ENCODE measurements around the gene CHD1.

DNA sequence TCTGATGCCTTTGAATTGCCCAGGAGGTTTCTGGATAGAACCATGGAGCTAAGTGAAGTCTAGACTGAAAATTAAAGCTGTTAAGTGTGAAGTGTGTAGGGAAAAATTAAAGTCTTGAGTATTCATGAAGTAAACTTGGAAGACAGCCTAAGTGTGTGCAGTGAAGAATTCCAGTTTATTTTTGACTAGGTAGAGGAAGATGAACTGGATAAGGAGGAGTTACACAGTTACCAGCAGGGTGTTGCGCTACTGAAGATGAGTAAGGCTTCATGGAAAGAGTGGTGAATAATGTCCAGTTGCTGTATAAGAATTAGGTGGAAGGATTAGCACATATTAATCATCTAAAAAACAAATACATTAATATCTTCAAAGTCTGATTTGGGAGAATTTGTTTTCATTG is 5.7 kb upstream of the CHD1 start:
- no peak for TF ChIP-seq POLR2AphosphoS5 (IDR thresholded peaks at IDR 0.05)
- TF ChIP-seq, protein P1, sequence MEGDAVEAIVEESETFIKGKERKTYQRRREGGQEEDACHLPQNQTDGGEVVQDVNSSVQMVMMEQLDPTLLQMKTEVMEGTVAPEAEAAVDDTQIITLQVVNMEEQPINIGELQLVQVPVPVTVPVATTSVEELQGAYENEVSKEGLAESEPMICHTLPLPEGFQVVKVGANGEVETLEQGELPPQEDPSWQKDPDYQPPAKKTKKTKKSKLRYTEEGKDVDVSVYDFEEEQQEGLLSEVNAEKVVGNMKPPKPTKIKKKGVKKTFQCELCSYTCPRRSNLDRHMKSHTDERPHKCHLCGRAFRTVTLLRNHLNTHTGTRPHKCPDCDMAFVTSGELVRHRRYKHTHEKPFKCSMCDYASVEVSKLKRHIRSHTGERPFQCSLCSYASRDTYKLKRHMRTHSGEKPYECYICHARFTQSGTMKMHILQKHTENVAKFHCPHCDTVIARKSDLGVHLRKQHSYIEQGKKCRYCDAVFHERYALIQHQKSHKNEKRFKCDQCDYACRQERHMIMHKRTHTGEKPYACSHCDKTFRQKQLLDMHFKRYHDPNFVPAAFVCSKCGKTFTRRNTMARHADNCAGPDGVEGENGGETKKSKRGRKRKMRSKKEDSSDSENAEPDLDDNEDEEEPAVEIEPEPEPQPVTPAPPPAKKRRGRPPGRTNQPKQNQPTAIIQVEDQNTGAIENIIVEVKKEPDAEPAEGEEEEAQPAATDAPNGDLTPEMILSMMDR (IDR thresholded peaks at IDR 0.05) = no peak

Measured in prostate gland (tissue), 2 donors.